Stimulated activated CD8-positive, alpha-beta memory T cell treated with anti-CD3 and anti-CD28 coated beads, Interleukin-7, amount 100 ng/mL, for 24 hours (primary cell): Measurements from ENCODE around the gene PRXL2A.
"Not testable (repeated sequence)": the region's sequence is repeated elsewhere in the genome, so short reads cannot be mapped to it uniquely, and the experiment has no call there.

Source experiments
- DNase-seq: peaks from one replicate; pipeline ENCODE4 v3.0.0-alpha.2; 2020; ENCODE audit warnings: low read depth

Gene PRXL2A

DNA sequence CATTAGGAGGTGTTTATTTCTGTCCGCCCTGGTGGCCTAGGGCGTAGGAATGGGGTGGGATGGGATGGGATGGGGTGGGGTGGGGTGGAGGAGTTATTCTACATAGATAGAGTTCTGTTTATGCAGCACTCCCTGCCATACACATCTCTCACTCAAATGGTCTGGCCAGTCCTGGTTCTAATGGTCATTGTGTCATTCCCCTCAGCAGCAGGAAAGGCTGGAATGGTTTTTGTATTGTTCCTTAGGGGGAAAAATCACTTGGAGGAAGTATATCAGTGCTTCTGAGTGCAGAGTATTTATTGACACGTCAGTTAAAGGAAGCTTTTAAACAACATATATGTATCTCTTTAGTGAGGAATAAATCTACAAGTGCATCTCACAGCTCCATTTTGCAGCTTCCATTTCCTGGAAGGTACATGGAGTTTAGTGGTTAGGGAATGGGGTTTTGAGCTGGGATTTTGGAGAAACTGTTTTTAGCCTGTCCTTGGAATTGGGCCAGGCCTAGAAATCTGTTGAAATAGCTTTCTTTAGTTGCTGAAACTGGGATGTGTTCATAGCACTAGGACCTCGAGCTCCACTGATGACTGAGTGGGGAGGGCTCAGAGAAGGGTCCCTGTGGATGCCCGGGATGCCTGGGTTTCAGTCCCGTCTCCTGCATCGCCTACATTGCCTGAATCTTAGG is 54.1 kb downstream of the PRXL2A start:
- DNase-seq = no peak

DNA sequence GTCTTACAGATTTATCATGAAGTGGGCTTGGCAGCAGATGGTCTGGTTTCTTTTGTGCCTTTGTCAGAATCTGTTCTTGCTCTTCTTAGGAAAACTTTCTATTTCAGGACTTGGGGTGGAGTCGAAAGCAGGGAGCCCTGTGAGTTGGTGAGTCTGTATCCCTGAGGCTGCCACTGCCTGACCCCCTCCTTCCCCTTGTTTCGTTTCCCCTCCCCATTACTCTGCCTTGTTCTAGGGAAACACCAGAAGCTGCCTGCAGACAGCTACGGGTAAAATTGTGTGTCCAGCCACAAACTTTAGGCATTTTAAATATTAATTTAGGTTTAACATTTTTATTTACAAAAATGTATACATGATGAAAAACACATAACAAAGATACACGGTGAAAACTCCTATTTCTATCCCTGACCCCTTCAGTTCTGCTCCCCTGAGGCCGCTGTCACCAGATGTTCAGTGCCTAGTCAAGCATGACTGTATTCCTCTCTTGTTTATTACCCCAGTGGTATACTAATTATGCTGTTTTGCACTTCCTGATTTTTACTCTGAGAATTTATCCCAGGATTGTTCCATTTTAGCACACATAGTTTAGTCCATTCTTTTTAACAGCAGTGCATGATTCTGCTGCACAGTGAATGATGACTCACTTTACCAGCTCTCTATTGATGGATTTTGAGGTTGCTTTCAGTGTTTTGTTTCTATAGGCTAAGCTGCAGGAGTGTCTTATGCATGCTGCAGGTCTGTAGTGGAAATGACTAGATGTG is 54.8 kb downstream of the PRXL2A start:
- no peak for DNase-seq

GRCh38 chr10:80463868-80464267 is 55.5 kb downstream of the PRXL2A start:
- DNase-seq = no peak

DNA sequence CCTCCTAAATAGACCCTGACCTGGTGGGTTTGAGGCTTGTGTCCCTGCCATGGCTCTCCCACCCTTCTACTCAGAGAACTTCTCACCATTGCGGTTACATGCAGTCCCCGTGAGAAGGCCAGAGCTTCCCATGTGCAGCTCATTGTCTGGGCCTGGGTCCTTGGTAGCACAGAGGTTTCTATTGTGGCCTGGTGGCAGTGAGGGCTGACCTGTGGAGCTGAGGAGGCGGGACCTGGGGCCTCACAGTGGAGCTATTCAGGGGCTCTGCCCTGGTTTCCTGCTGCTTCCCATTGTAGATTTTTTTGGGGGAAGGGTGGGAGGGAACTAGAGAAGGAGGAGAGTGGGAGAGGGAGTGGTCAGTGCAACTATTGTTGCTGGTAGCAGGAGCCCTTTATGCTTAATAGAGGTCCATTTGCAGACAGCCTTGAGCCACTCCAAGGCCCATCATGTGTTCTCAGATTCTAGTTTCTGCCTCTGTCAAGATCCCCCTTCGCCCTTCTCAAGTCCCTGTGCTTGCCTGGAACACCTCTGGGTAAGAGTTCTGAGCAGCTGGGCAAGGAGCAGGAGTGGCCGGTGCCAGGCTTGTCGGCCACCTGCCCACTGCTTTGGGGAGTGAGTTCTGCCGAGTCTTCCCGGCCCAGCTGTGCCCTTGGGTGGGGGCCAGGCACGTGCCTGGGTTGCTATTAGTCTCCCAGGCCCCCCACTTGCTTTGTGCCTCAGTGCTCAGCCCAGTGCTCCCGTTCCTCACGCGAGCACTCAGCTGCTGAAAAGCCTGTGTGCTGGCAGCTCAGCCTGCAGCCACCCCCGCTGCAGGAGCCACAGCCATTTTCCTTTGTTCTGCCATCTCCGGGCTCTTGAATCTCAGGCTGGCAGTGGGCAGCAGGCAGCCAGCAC is 56.5 kb downstream of the PRXL2A start:
- DNase-seq = no peak

DNA sequence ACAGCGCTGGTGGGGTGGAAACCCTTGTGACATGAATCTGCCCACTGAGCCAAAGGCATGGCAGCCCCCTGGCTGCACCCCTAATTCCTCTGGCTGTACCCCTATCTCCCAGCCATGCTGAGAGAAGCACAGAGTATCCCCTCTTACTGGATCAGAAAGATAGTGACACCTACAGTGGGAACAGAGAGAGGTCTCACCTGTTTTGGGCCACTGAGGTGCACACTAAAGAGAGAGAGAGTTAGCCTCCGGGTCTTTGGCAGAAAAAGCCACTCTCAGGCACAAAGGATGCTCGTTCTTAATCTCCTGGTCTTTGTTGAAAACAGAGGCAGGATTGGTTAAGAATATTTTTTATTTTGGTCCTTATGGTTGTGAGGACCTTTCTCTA is 57.1 kb downstream of the PRXL2A start:
- no peak for DNase-seq

DNA sequence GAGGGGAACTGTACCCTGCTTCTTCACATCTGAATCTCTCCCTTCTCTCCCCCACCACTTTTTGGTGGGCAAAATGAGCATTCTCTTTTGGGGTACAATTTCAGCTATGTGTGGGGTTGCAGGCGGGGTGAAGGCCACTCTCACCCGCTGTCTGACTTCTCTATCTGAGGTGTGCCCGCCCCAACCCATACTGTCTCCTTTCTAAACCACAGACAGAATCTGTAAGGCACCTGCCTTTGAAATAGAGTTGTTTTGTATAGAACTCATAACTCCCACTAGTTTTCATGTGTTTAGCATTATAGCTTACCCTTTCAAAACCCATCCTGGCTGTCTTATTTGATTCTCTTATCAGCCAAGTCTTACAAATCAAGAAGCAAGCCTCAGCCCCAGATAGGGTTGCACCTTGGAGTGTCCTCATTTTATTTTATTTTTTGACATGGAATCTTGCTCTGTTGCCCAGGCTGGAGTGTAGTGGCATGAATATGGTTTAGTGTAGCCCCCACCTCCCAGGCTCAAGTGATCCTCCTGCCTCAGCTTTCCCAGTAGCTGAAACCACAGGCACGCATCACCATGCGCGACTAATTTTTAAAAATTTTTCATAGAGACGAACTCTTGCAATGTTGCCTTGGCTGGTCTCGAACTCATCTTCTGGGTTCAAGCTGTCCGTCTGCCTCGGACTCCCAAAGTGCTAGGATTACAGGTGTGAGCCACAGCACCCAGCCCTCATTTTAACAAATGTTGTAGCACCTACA is 57.7 kb downstream of the PRXL2A start:
- no peak for DNase-seq

- DNase-seq = no peak
Observed at GRCh38 chr10:80466724-80467326, 58.5 kb downstream of the PRXL2A start.

GRCh38 chr10:80468002-80468401 is 59.7 kb downstream of the PRXL2A start:
- no peak for DNase-seq

- DNase-seq = no peak
Observed at GRCh38 chr10:80468806-80469421, 60.6 kb downstream of the PRXL2A start.

DNA sequence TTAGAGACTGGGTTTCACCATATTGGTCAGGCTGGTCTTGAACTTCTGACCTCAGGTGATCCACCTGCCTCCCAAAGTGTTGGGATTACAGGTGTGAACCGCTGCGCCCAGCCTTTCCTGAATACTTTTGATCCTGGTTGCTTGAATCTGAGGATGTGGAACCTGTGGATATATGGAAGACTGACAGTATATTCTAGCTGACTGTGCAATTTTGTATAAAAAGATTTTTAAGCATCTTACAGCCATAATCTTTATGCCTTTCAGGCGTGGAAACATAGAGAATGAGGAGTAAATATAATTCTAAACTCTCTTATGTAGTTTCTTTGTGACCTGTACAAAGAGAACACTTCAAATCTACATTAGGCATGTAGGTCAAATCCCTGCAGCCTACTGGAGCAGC is 61.9 kb downstream of the PRXL2A start:
- no peak for DNase-seq

DNA sequence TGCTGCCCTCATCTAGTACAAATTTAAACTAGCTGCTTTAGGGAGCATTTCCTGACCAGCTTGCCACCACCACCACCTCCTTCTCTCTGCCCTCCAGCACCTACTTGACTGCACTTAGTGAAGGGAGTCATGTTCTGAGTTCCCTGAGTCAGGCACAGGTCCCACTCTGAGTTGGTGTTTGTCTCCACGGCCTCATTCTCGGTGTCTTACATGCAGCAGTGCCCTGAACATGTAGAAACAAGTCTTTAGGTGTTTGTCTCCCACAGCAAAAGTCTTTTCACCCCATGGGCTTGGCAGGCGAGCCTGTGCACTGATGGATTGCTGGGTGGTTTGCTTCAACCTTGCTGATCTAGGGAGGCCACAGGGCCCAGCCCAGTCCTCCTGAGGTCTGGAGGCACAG is 62.6 kb downstream of the PRXL2A start:
- DNase-seq = no peak

DNA sequence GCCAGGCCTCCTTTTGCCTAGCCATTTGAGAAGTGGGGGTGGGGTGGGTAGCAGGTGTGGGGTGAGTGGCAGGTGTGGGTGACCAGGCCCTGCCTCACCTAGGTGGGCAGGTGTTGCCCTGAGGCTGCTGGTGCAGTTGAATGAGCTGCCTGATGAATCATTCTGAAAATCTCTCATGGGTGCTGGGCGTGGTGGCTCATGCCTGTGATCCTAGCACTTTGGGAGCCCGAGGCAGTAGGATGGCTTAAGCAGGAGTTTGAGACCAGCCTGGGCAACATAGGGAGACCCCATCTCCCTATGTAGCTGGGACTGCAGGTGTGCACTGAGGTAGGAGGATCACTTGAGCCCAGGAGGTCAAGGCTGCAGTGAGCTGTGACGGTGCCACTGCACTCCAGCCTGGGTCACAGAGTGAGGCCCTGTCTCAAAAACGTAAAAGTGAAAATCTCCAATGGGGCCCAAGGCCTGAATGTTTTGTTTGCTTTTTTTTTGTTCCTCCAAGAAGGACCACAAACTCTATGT is 63.4 kb downstream of the PRXL2A start:
- DNase-seq = no peak

GRCh38 chr10:80472234-80473095 is 64.1 kb downstream of the PRXL2A start:
- DNase-seq = no peak

DNA sequence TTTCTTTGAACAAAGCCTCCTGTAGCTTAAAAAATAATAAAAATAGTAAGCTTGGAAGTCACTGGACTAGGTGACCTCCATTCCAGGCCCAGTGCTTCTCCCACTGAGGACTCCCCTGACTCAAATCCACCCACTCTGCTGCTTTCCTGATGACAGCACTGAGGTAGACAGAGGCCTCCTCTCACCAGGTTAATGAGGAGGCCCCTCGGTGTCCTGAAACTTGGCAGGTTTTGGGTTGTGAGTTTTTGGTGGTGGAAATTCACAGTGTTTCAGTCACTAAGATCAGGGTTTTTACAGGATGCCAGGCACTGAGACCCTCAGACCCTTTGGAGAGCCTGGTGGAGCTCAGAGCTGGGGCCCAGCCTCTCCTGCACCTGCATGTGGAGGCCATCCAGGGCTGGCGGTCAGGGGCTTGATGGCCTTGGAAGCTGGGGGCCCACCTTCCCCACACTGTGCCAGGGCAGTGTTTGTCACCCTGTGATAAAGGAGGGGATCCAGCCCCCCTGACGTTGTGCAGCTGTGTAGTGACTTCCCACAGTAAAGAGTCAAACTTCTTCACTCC is 64.8 kb downstream of the PRXL2A start:
- DNase-seq = no peak

DNA sequence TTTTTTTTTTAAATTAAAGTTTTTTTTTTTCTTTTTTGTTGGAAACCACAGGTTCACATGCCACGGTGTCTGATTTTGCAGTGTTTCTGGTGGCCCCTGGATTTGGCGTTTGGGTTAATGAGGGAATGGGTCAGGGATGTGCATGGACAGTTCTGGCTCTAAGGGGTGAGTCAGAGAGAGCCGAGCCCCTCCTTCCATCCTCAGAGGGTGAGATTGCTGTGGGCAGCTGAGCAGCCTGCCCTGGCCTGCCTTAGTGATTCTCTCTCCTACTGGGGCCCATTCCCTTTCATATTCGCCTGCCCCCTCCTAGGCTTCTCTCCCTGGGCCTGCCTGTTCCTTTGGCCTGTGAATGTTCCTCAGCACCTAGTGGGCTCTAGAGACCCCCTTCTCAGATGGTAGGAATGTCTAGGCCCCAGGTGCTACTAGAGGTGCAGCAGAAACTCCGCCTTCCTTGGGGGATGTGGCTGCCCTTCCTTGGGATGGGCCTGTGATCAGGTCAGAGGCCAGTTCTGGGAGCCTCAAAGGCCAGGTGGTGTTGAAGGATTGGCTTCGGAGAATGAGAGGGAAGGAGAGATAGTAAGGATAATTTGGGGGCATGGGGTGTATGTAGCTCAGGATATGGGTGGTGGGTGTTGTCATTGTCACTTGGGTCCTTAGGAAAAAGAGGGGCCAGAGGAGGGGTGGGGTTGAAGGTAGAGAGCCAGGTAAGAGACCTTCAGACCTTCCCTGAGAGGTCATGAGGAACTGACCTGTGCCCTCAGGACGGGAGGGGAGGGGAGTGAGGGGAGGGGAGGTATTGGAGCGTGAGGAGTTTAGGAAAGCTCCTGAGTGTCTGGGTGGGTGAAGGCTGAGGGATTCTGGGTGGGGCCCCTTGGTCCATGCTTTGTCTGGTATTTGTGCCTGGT is 65.6 kb downstream of the PRXL2A start:
- DNase-seq = no peak

DNA sequence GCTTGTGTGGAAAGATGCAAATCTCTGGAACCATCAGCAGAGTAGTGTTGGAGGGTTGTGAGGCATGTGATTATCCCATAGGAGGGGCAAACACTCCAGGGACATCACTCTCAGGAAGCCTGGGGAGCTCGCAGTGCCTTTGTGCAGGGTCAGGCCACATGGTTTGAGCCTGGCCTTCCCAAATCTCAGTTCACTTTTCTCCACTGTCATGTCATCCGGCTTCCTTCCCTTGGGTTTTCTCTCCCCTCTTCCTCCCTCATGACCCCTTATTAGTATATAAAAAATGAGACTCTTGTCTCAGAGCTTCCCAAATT is 66.2 kb downstream of the PRXL2A start:
- DNase-seq = no peak

- no peak for DNase-seq
Observed at GRCh38 chr10:80474941-80475340, 66.6 kb downstream of the PRXL2A start.

GRCh38 chr10:80475641-80476040 is 67.3 kb downstream of the PRXL2A start:
- not testable (repeated sequence) for DNase-seq

GRCh38 chr10:80476685-80477084 is 68.3 kb downstream of the PRXL2A start:
- no peak for DNase-seq
